Heart left ventricle (tissue), 16 donors: Measurements from ENCODE around the gene ACAP2. TPM values are rescaled to one million over a fixed set of nuclear protein-coding genes. Genes with fewer than 3 reads are reported as not detected.
"Not testable (repeated sequence)": the region's sequence is repeated elsewhere in the genome, so short reads cannot be mapped to it uniquely, and the experiment has no call there.

Experiments used
- ATAC-seq, 4 donors: fragments of 200-7000 bp; cut with Tn5 transposase; one replicate each; pipeline ENCODE4 v1.9.1; 2020 to 2022; ENCODE audit warnings: moderate library complexity in 4 of 4, mild to moderate bottlenecking in 3 of 4, moderate number of reproducible peaks in 1 of 4
- DNase-seq, 5 donors: peaks; one replicate each; pipeline ENCODE4 v3.0.0-alpha.2; 2020
- H3K27ac ChIP-seq, 12 donors: fragments of 200-600 bp; sonication (generic) in 4 of 12; one replicate each; pipeline versions ENCODE4 v1.5.0 to v1.8.0; 2016 to 2022; ENCODE audit warnings: mild to moderate bottlenecking in 2 of 12
- H3K27me3 ChIP-seq, 9 donors: fragments of 200-600 bp; sonication (generic) in 2 of 9; one replicate each; pipeline versions ENCODE4 v1.5.1 to v1.8.0; 2016 to 2022; ENCODE audit warnings: mild to moderate bottlenecking in 3 of 9
- H3K36me3 ChIP-seq, 9 donors: fragments of 200-600 bp; sonication (generic) in 2 of 9; one replicate each; pipeline versions ENCODE4 v1.5.0 to v1.8.0; 2018 to 2022; ENCODE audit warnings: mild to moderate bottlenecking in 2 of 9
- H3K4me1 ChIP-seq, 12 donors: fragments of 200-600 bp; sonication (generic) in 4 of 12; one replicate each; pipeline versions ENCODE4 v1.5.0 to v1.8.0; 2016 to 2022; ENCODE audit warnings: mild to moderate bottlenecking in 3 of 12
- H3K4me3 ChIP-seq, 12 donors: fragments of 200-600 bp; sonication (generic) in 4 of 12; one replicate each; pipeline versions ENCODE4 v1.5.0 to v1.8.0; 2017 to 2022; ENCODE audit warnings: mild to moderate bottlenecking in 9 of 12, moderate library complexity in 4 of 12
- H3K9me3 ChIP-seq, 12 donors: fragments of 200-600 bp; sonication (generic) in 4 of 12; one replicate each; pipeline versions ENCODE4 v1.5.0 to v1.8.0; 2016 to 2022; ENCODE audit warnings: mild to moderate bottlenecking in 1 of 12
- POLR2A ChIP-seq, 2 donors: fragments of 450-650 bp; IDR thresholded peaks; one replicate each; pipeline ENCODE4 v1.6.1; 2017; ENCODE audit warnings: antibody characterized with exemption in 2 of 2, mild to moderate bottlenecking in 2 of 2, moderate library complexity in 2 of 2
- WGBS, 4 donors: extraction: QIAGEN DNeasy Blood & Tissue Kit in 2 of 4; methylation state at CpG; one replicate each; pipeline versions ENCODE4 v1.1.5 to v1.1.7; 2013 to 2018; 5-methylcytosine and 5-hydroxymethylcytosine counted together
- intact Hi-C, 10 donors: fragments of 100-400 bp; cut with DNase I; formaldehyde crosslinking; loops; one replicate each; pipeline versions ENCODE4 v1.11.1 to v1.14.2; 2022
- polyA plus RNA-seq, 2 donors: library from polyadenylated mRNA; stranded (reverse); fragments of 200-250 nt; gene quantifications; one replicate each; pipeline ENCODE4 v1.2.3, GENCODE V29; 2013
- total RNA-seq, 9 donors: library from RNA; depleted of rRNA in 2 of 9; stranded (reverse); fragments of >200 nt in 2 of 9; fragmentation: NEBNext Ultra II Directional in 3 of 9; extraction: Animal tissue kit (Norgen Biotek cat#: 25700) in 3 of 9; gene quantifications; one replicate each; pipeline versions ENCODE4 v1.1.0 to v1.2.4, GENCODE V29; 2016 to 2023
- TF ChIP-seq, protein P1 (sequence below), 12 donors: fragments of 200-600 bp; sonication (generic) in 4 of 12; IDR thresholded peaks; one replicate each; pipeline versions ENCODE4 v1.5.0 to v1.8.0; 2018 to 2022; ENCODE audit warnings: antibody characterized with exemption in 12 of 12, mild to moderate bottlenecking in 5 of 12
- donor health status: ischemic (EF 13 %, LVEDD 7.1; RV severe dilation, severe dysfunction).
- donor health status: healthy with polysubstance abuse.
- donor health status: DM: no; HTN: yes; CAD: no.
- donor health status: DM: no; HTN: no; CAD: no.
- donor health status: ischemic (EF 25% LVEDD 6.9; RV normal size, moderate dysfunction).
- donor health status: ischemic (EF 25% LVEDD 5.7; RV mildly dilated, moderate dysfunction).
- donor health status: healthy.
- donor health status: DM: yes; HTN: yes; CAD: no.
- donor health status: ischemic (EF 35%, LVEDD 5.7; RV mildly dilated, moderate dysfunction).
- donor health status: nonischemic (EF 11% LVEDD 7.7; RV severe dilation, severe dysfunction).
- donor health status: DM: yes; HTN: yes; CAD: no.
- donor health status: PGD.
- donor health status: ischemic (EF 29% LVEDD 5.4; RV normal size, mild dysfunction).
- donor health status: nonischemic (EF 23%, LVEDD 6.1; RV moderate dilation, normal function).

ACAP2 gene
- total and polyA plus RNA-seq, 11 donors = 4.4 to 39.2 (median 15.4) TPM

DNA sequence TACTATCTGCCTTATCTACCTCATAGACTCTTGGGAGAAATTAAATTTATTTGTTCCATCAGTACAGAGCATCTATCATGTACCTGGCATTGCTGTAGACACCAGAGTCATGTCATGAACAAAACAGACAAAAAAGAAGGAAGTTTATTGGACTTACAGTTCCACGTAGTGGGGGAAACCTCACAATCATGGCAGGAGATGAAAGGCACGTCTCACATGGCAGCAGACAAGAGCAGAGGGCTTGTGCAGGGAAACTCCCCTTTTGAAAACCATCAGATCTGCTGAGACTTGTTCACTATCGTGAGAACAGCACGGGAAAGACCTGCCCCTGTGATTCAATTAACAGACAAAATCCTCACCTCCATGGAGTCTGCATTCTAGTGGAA lies 25.6 kb upstream of the ACAP2 start:
- H3K27ac ChIP-seq = no peak overlapping the region

GRCh38 chr3:195467641-195468390 lies 25.0 kb upstream of the ACAP2 start:
- DNase-seq (no peak), ATAC-seq (no peak)
- H3K4me3 ChIP-seq = no peak overlapping the region
- intact Hi-C loops = no loop called here
- TF ChIP-seq, protein P1, sequence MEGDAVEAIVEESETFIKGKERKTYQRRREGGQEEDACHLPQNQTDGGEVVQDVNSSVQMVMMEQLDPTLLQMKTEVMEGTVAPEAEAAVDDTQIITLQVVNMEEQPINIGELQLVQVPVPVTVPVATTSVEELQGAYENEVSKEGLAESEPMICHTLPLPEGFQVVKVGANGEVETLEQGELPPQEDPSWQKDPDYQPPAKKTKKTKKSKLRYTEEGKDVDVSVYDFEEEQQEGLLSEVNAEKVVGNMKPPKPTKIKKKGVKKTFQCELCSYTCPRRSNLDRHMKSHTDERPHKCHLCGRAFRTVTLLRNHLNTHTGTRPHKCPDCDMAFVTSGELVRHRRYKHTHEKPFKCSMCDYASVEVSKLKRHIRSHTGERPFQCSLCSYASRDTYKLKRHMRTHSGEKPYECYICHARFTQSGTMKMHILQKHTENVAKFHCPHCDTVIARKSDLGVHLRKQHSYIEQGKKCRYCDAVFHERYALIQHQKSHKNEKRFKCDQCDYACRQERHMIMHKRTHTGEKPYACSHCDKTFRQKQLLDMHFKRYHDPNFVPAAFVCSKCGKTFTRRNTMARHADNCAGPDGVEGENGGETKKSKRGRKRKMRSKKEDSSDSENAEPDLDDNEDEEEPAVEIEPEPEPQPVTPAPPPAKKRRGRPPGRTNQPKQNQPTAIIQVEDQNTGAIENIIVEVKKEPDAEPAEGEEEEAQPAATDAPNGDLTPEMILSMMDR (IDR thresholded peaks at IDR 0.05) = no peak
- TF ChIP-seq POLR2A (IDR thresholded peaks at IDR 0.05) = no peak
- 83 to 92% (median 90%) methylated on average over 5 of the region's 5 CpGs for WGBS, 4 donors
- H3K27me3 ChIP-seq = no peaks in the 10 kb centered on the region
- no peaks in the 10 kb centered on the region for H3K4me1 ChIP-seq
- no peak overlapping the region for H3K27ac ChIP-seq
- no peaks in the 10 kb centered on the region for H3K36me3 ChIP-seq
- H3K9me3 ChIP-seq = no peaks in the 10 kb centered on the region

More for the DNA sequence above, 25.6 kb upstream of the ACAP2 start:
- no peak for ATAC-seq
- intact Hi-C loops = no loop called here
- Histone ChIP-seq H3K9me3 (no peaks in the 10 kb centered on the region), H3K36me3 (no peaks in the 10 kb centered on the region), H3K4me1 (no peaks in the 10 kb centered on the region), H3K4me3 (no peak overlapping the region), H3K27me3 (no peaks in the 10 kb centered on the region)
- TF ChIP-seq POLR2A (IDR thresholded peaks at IDR 0.05) = no peak
- TF ChIP-seq, protein P1 (IDR thresholded peaks at IDR 0.05) = no peak
- DNase-seq = no peak
- WGBS, 4 donors = 65 to 77% (median 74%) methylated on average over 4 of the region's 4 CpGs

DNA sequence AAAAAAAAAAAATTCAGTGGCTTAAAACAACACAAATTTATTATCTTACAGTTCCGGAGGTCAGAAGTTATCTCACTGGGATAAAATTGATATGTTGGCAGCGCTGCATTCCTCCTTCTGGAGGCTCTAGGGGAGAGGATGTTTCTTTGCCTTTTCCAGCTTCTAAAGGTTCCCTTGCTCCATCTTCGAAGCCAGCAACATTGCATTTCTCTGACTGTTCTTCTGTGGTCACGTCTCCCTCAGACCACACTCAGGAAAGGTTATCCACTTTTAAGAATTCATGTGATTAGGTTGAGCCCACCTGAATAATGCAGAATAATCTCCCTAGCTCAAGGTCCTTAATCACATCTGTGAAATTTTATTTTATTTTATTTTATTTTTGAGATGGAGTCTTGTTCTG lies 23.4 kb upstream of the ACAP2 start:
- H3K4me1 ChIP-seq = no peaks in the 10 kb centered on the region
- no peaks in the 10 kb centered on the region for H3K36me3 ChIP-seq
- H3K9me3 ChIP-seq = no peaks in the 10 kb centered on the region
- H3K4me3 ChIP-seq = no peak overlapping the region
- no peak overlapping the region for H3K27ac ChIP-seq
- DNase-seq = no peak
- H3K27me3 ChIP-seq = no peaks in the 10 kb centered on the region
- intact Hi-C loops = no loop called here
- 73 to 84% (median 78%) methylated on average over 4 of the region's 4 CpGs for WGBS, 4 donors
- no peak for TF ChIP-seq POLR2A (IDR thresholded peaks at IDR 0.05)
- TF ChIP-seq, protein P1 (IDR thresholded peaks at IDR 0.05) = no peak
- ATAC-seq = no peak

DNA sequence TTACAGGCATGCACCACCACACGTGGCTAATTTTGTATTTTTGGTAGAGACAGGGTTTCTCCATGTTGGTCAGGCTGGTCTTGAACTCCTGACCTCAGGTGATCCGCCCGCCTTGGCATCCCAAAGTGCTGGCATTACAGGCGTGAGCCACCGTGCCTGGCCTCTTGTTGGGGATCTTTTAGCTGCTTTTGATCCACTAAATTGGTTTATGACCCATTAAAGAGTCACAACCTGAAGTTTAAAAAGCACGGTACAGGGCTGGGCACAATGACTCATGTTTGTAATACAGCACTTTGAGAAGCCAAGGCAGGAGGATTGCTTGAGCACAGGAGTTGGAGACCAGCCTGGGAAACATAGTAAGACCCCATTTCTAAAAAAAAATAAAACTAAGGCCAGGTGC lies 20.1 kb upstream of the ACAP2 start:
- DNase-seq, H3K9me3 ChIP-seq, intact Hi-C loops, H3K27ac ChIP-seq, H3K27me3 ChIP-seq, H3K36me3 ChIP-seq, ATAC-seq, H3K4me3 ChIP-seq: not testable (repeated sequence)
- peaks cover 0 to 14% (median 0%) of the 10 kb centered on the region in 12 donors for H3K4me1 ChIP-seq
- 93 to 97% (median 96%) methylated on average over 4 to 6 of the region's 6 CpGs for WGBS, 4 donors

DNA sequence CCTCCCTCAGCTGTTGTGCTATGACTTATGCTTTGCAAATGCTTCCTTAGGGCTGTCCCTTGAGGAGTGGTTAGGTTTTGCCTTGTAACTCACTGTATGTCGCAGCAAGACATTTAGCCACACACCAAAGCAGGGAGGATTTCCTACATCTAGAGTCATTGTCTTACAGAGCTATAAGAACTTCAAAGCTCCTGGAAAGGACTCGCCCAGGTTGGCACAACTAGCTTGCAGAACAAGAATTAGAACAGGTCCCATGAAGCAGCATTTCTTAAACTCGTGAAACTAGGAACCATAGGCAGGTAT lies 19.4 kb upstream of the ACAP2 start:
- 89 to 95% (median 91%) methylated on average over 3 of the region's 3 CpGs for WGBS, 4 donors
- intact Hi-C loops = no loop called here
- no peaks in the 10 kb centered on the region for H3K27me3 ChIP-seq

More for the DNA sequence above, 19.4 kb upstream of the ACAP2 start:
- Histone ChIP-seq H3K4me3 (no peak overlapping the region), H3K9me3 (no peaks in the 10 kb centered on the region), H3K36me3 (no peaks in the 10 kb centered on the region), H3K4me1 (peaks cover 0 to 16% (median 0%) of the 10 kb centered on the region in 12 donors), H3K27ac (no peak overlapping the region)
- DNase-seq (no peak), ATAC-seq (no peak)
- no peak for TF ChIP-seq POLR2A (IDR thresholded peaks at IDR 0.05)
